GM19324 (cell line): ENCODE measurements around the gene TNFAIP2.
"Not testable (repeated sequence)": the region's sequence is repeated elsewhere in the genome, so short reads cannot be mapped to it uniquely, and the experiment has no call there.

Experiments used
- ATAC-seq: cut with Tn5 transposase; IDR thresholded peaks from one replicate; pipeline ENCODE4 v1.9.1; 2021; ENCODE audit warnings: mild to moderate bottlenecking, moderate library complexity; ENCODE audit not compliant: unreplicated experiment, low FRiP score

TNFAIP2 gene

GRCh38 chr14:103105580-103106150 lies 17.6 kb upstream of the TNFAIP2 start:
- no peak for ATAC-seq

- ATAC-seq, result no peak
These were observed 15.8 kb upstream of the TNFAIP2 start for GRCh38 chr14:103107455-103107854.

- ATAC-seq, result no peak
These were observed 15.1 kb upstream of the TNFAIP2 start for GRCh38 chr14:103107941-103108748.

DNA sequence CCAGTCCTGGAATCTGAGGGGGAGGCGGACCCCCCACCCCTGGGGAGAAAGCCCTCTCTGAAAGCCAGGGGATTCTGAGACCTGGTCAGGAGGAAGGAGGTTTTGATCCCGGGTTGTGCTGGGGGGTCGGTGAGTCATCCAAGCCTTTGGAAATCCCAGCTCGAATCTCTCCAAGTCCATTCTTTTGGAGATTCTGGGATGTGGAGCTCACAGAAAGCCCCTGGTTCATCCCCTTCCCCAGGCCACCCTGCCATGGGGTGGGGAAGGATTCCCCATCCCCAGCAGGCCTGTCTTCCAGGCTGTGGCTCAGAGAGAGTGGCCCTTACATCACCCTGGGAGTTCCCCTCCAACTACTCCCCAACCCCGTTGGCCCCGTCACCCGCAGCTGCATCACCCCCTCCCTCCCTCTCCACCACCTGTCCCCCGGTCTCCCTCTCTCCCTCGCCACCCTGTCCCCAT lies 14.5 kb upstream of the TNFAIP2 start:
- ATAC-seq, result no peak

- ATAC-seq, result no peak
These were observed 13.5 kb upstream of the TNFAIP2 start for GRCh38 chr14:103109535-103110441.

GRCh38 chr14:103110681-103111231 lies 12.5 kb upstream of the TNFAIP2 start:
- ATAC-seq, result no peak

- no peak for ATAC-seq
These were observed 11.9 kb upstream of the TNFAIP2 start for GRCh38 chr14:103111232-103111868.

DNA sequence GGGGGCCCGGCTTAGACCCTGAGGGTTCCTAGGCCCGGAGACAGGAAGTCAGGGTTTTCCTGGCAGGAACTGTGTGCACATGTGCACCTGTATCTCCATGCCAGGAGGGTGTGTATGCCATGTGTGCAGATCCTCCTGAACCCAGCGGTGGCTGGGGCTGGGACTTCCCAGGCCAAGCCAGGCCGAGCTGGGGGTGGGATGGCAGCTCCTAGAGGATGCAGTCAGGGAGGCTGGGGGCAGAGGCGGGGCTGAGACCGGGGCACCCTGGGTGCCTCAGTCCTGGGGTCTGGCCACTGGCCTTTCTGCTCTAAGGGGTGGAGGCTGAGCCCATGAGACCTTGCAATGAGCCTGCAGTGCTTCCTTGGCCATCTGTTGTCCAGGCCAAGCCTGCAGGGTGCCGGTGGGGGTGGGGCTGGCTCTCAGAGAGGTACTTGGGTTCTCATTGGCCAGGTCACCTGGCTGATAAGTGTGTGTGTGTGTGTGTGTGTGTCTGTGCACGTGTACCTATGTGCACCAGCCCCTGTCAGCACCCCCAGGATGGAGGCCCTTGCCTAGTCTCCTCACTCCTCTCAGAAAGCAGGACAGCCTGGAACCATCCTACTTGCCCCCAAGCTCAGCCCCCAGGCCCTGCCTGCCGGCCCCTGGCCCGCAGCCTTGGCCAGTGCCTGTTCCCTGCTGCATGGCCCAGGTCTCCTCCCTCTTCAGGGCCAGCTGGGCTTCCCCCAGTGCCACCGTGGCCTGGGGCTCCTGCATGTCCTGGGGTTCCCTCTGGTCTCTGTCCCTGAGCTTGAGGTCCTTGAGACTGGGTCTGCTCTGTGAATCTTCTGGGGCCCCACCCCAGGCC lies 10.6 kb upstream of the TNFAIP2 start:
- ATAC-seq, result no peak

DNA sequence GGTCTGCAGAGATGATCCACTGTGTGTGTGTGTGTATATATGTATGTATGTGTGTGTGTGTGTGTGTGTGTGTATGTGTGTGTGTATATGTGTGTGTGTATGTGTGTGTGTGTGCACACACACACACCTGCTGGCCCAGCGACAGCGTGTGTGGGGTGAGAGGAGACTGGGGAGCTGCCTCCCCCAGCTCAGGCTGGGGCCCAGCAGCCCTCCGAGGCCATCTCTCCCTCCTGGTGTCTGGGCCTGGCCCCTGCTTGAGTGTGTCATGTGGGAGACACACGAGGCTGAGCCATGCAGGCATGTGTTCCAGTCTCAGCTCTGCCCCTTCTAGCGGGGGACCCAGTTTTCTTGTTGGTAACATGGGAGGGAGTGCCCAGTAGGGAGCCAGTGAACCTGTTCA lies 10.0 kb upstream of the TNFAIP2 start:
- no peak for ATAC-seq

- ATAC-seq, result no peak
These were observed 9.5 kb upstream of the TNFAIP2 start for GRCh38 chr14:103113774-103114173.

- ATAC-seq, result not testable (repeated sequence)
These were observed 8.1 kb upstream of the TNFAIP2 start for GRCh38 chr14:103115086-103115679.

DNA sequence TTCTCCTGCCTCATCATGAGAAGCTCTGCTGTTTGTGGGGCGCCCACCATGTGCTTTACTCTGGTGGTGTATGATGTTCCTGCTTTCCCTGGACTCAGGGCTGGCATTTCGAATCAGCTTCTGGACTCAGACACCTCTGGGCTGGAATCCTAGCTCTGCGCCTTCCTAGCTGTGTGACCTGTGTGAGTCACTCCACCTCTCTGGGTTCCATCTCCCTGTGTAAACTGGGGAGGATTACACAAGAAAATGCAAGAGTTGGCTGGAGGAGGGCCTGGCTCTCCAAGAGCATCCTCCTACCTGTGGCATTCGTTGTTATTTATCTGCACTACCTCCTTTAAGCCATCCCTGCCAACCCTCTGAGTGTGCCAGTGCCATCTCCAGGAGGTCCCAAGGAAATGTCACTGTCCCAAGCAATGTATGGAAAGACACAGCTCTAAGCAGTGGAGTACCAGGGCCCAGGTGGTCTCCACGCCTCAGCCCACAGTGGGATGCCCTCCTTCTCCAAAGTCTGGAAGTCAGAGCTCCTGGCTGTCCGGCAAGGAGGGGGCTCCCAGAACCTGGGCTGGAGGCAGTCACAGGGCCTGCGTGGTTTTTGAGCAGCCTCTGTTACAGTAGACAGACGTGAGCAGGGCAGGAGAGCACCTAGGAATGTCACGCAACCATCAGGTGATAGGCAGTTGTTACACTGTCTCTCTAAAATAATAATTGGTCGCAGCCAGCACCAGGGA lies 7.3 kb upstream of the TNFAIP2 start:
- ATAC-seq, result no peak

- ATAC-seq, result no peak
These were observed 6.6 kb upstream of the TNFAIP2 start for GRCh38 chr14:103116636-103117035.

DNA sequence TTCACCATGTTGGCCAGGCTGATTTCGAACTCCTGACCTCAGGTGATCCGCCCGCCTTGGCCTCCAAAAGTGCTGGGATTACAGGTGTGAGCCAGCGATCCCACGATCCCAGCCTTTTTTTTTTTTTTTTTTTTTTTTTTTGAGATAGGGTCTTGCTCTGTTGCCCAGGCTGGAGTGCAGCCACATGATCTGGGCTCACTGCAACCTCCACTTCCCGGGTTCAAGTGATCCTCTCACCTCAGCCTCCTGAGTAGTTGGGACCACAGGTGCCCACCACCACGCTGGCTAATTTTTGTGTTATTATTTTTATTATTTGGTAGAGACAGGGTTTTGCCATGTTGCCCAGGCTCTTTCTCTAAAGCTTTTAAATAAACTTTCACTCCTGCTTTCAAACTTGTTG lies 5.8 kb upstream of the TNFAIP2 start:
- not testable (repeated sequence) for ATAC-seq

- no peak for ATAC-seq
These were observed 5.1 kb upstream of the TNFAIP2 start for GRCh38 chr14:103118018-103118662.

- ATAC-seq, result no peak
These were observed 4.4 kb upstream of the TNFAIP2 start for GRCh38 chr14:103118663-103119404.

- ATAC-seq, result not testable (repeated sequence)
These were observed 3.7 kb upstream of the TNFAIP2 start for GRCh38 chr14:103119527-103119926.
